Measurements from ENCODE around the gene PSORS1C2.
"Not testable (repeated sequence)": the region's sequence is repeated elsewhere in the genome, so short reads cannot be mapped to it uniquely, and the experiment has no call there.

Gene PSORS1C2

DNA sequence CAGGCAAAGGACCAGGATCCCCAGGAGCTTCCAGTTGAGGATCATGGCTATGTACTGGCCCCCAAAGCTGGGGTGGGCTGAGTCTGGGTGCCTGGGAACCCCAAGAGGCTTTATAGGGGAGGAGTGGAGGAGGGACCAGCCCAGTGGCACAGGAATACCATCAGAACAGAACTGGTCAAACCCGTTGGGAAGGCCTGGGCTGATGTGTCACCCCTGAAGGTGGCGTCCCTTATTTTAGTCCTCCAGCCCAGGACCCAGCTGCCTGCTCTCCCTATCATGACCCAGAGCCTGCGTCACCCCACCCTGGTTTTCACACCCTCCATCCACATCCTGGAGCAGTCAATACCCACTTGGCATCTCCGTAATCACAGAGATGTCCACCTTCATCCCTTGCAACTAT lies at the start of gene PSORS1C2:
PSORS1C2 (minus strand) TSS at position 85 of the 400 bp plus-strand sequence; CDS start at position 45, 40 bp downstream.
- TF ChIP-seq, protein P1, sequence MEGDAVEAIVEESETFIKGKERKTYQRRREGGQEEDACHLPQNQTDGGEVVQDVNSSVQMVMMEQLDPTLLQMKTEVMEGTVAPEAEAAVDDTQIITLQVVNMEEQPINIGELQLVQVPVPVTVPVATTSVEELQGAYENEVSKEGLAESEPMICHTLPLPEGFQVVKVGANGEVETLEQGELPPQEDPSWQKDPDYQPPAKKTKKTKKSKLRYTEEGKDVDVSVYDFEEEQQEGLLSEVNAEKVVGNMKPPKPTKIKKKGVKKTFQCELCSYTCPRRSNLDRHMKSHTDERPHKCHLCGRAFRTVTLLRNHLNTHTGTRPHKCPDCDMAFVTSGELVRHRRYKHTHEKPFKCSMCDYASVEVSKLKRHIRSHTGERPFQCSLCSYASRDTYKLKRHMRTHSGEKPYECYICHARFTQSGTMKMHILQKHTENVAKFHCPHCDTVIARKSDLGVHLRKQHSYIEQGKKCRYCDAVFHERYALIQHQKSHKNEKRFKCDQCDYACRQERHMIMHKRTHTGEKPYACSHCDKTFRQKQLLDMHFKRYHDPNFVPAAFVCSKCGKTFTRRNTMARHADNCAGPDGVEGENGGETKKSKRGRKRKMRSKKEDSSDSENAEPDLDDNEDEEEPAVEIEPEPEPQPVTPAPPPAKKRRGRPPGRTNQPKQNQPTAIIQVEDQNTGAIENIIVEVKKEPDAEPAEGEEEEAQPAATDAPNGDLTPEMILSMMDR (IDR thresholded peaks at IDR 0.05; ENCODE audit: extremely low read depth, missing control alignments) = no peak
- DNase-seq (ENCODE audit: low spot score) = no peak

DNA sequence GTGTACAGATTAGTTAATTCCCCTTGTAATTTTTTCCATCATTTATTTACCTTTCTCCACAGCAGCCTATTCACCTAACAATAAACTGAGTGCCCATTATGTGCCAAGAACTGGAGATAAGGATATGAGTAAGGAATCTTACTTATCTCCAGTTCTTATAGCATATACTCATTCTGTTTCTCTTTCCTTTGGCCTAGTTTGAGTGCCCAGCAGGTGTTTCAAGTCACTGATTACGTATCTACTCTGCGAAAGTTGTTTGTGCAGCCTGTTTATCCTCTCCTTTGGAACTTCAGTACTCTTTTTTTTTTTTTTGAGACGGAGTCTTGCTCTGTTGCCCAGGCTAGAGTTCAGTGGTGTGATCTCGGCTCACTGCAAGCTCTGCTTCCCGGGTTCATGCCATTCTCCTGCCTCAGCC lies 48.9 kb upstream of the PSORS1C2 start:
- no peak for DNase-seq (ENCODE audit: low spot score)
- TF ChIP-seq, protein P1 (IDR thresholded peaks at IDR 0.05; ENCODE audit: extremely low read depth, missing control alignments) = no peak

DNA sequence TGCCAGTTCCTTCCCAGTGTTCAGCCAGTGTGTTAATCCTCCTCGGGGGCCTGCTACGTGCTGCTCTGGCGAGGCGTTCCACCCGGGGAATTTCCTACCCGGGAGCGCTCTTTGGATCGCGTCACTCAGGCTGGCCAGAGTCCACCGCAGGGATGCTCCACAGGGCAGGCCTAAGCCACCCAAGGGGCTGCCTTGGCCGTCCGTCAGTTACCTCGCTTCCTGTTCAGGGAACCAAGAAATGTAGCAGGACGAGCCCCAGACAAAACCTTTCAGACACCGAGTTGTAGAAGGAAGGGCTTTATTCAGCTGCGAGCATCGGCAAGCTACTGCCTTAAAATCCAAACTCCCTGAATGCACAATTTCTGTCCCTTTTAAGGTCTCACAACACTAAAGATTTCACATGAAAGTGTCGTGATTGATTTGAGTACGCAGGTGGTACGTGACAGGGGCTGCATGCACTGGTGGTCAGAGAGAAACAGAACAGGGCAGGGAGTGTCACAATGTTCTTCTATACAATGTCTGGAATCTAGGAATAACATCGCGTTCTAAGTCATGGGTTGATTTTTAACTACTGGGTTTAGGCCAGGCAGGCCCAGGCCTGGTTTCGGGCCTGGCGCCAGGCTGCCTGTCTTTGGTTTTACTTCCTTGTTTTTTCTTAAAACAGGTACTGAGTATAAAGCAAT lies 47.3 kb upstream of the PSORS1C2 start:
- no peak for DNase-seq (ENCODE audit: low spot score)
- TF ChIP-seq, protein P1 (IDR thresholded peaks at IDR 0.05; ENCODE audit: extremely low read depth, missing control alignments) = no peak

DNA sequence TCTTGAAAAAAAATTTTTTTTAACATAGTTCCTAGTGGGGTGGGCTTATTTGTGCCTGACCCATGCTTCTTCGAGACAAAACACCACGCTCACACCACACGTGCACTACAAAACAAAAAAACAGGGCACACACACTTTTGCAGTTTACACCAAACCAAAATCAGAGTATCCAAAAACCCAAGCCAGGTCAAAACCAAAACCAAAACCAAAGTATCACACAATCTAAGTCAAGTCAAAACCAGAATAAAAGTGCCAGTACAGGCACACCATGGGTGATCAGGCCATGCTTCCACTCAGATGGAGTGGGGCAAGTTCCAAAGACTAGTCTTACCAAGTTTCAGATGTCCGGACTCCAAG lies 46.8 kb upstream of the PSORS1C2 start:
- DNase-seq (ENCODE audit: low spot score) = not testable (repeated sequence)

DNA sequence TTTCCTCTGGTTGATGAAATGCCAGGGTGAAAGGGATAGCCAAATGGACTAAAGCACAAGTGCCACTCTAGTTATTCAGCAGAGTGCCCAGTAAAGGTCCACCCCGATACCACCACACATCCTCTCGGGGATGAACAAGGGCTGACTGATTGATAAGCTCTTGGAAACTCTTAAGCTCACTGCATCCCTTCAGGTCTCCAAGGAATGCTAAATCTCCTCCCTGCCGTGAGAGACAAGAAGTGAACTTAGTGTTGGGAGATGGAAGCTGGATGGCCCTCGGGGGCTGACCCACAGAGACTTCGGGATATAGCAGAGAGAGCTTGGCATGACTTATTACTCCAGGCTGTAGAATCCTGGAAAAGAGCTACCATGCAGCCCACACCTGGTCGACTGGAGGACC lies 45.0 kb upstream of the PSORS1C2 start:
- not testable (repeated sequence) for DNase-seq (ENCODE audit: low spot score)

DNA sequence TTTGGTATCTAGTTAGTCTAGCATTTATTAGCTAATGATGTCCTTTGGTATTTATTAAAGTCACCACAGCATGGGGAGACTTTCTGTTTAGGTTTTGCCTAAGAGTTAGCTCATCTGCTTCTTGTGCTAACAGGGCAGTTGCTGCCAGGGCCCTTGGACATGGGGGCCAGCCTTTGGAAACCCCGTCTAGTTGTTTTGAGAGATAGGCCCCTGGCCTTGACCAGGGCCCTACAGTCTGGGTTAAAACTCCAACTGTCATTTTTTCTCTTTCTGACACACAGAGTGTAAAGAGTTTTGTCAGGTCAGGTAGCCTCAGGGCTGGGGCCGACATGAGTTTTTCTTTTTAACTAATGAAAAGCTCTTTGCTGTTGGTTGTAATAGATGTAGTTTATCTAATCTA lies 44.4 kb upstream of the PSORS1C2 start:
- not testable (repeated sequence) for DNase-seq (ENCODE audit: low spot score)

DNA sequence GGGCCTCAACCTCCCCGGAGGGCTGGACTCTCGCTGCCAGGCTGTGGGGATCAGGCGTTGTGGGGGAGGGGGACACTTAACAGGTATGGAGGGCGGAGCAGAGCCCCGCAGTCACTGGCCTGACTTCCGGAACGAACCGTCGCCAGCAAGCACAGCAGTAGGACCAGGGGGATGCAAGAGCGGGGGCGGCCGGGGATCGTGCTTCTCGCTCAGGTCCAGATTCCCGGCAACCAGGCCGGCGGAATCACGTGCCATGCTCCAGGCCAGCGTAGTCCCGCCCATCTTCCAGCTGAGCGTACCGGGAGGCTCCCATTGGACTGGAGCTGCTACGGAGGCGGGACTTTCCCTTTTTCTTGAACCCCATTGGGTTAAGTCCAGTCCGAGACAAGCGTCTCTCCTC lies 41.6 kb upstream of the PSORS1C2 start:
- TF ChIP-seq, protein P1 (IDR thresholded peaks at IDR 0.05; ENCODE audit: extremely low read depth, missing control alignments) = no peak
- no peak for DNase-seq (ENCODE audit: low spot score)

DNA sequence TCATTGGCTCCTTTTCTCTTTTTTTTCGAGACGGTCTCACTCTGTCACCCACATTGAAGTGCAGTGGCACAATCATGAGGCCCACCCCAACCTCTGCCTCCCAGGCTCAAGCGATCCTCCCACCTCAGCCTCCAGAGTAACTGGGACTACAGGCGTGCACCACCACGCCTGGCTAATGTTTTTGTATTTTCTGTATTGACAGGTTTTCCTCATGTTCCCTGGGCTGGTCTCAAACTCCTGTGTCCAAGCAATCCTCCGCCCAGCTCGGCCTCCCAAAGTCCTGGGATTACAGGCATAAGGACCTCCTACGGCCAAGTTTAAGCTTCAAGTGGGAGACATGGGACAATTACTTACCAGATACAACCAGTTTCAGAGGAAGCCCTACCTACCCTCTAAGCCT lies 41.0 kb upstream of the PSORS1C2 start:
- TF ChIP-seq, protein P1 (IDR thresholded peaks at IDR 0.05; ENCODE audit: extremely low read depth, missing control alignments) = no peak
- no peak for DNase-seq (ENCODE audit: low spot score)

DNA sequence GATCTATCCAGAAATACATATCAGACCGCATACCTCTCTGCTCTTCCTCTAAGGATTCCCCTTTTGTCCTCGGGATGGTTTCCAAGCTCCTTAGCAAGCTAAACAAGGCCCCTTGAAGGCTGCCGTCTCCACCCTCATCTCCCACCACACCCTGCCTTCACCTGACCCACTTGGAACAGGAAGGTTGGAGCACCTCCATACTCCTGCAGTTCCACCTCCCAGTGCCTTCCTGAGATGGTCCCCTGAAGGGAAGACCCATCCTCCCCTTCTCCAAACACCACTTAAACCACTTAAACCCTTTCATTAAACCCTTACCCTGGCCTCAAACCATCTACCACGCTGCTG lies 40.1 kb upstream of the PSORS1C2 start:
- DNase-seq (ENCODE audit: low spot score) = no peak
- TF ChIP-seq, protein P1 (IDR thresholded peaks at IDR 0.05; ENCODE audit: extremely low read depth, missing control alignments) = no peak
